ENCODE results near the gene CTCFL.
A peak's percentile ranks its signal among the peaks of the same experiment; 100 is the strongest.
"Not testable (repeated sequence)": the region's sequence is repeated elsewhere in the genome, so short reads cannot be mapped to it uniquely, and the experiment has no call there.

CTCFL gene

GRCh38 chr20:57482796-57483195 lies 42.1 kb downstream of the CTCFL start:
- no peak for DNase-seq (ENCODE audit: low read depth in 2 of 2)

GRCh38 chr20:57482148-57482547 lies 42.8 kb downstream of the CTCFL start:
- DNase-seq (ENCODE audit: low read depth in 2 of 2), result no peak

- DNase-seq (ENCODE audit: low read depth in 2 of 2), result no peak
Observed at GRCh38 chr20:57481281-57481711, 43.6 kb downstream of the CTCFL start.

GRCh38 chr20:57480444-57481160 lies 44.3 kb downstream of the CTCFL start:
- DNase-seq (ENCODE audit: low read depth in 2 of 2), result peak in 1 of 2 donors; percentile 7

GRCh38 chr20:57479196-57479595 lies 45.7 kb downstream of the CTCFL start:
- DNase-seq (ENCODE audit: low read depth in 2 of 2), result no peak

GRCh38 chr20:57478176-57478575 lies 46.8 kb downstream of the CTCFL start:
- DNase-seq (ENCODE audit: low read depth in 2 of 2), result no peak

GRCh38 chr20:57476641-57477461 lies 48.1 kb downstream of the CTCFL start:
- DNase-seq (ENCODE audit: low read depth in 2 of 2), result no peak

- no peak for DNase-seq (ENCODE audit: low read depth in 2 of 2)
Observed at GRCh38 chr20:57476084-57476526, 48.8 kb downstream of the CTCFL start.

GRCh38 chr20:57475388-57476083 lies 49.4 kb downstream of the CTCFL start:
- DNase-seq (ENCODE audit: low read depth in 2 of 2), result no peak

- DNase-seq (ENCODE audit: low read depth in 2 of 2), result no peak
Observed at GRCh38 chr20:57474816-57475215, 50.1 kb downstream of the CTCFL start.

- DNase-seq (ENCODE audit: low read depth in 2 of 2), result no peak
Observed at GRCh38 chr20:57474205-57474604, 50.7 kb downstream of the CTCFL start.

GRCh38 chr20:57473246-57474048 lies 51.5 kb downstream of the CTCFL start:
- DNase-seq (ENCODE audit: low read depth in 2 of 2), result peak in 1 of 2 donors; percentile 4

GRCh38 chr20:57472474-57472873 lies 52.5 kb downstream of the CTCFL start:
- not testable (repeated sequence) for DNase-seq (ENCODE audit: low read depth in 2 of 2)

- DNase-seq (ENCODE audit: low read depth in 2 of 2), result no peak
Observed at GRCh38 chr20:57471496-57472372, 53.2 kb downstream of the CTCFL start.

- no peak for DNase-seq (ENCODE audit: low read depth in 2 of 2)
Observed at GRCh38 chr20:57470666-57471495, 54.1 kb downstream of the CTCFL start.

GRCh38 chr20:57470212-57470522 lies 54.8 kb downstream of the CTCFL start:
- no peak for DNase-seq (ENCODE audit: low read depth in 2 of 2)

GRCh38 chr20:57469418-57470211 lies 55.3 kb downstream of the CTCFL start:
- DNase-seq (ENCODE audit: low read depth in 2 of 2), result no peak

GRCh38 chr20:57468523-57469417 lies 56.2 kb downstream of the CTCFL start:
- no peak for DNase-seq (ENCODE audit: low read depth in 2 of 2)
